HG02798 (cell line): ENCODE measurements around the gene LARP1B.
"Not testable (repeated sequence)": the region's sequence is repeated elsewhere in the genome, so short reads cannot be mapped to it uniquely, and the experiment has no call there.

Source experiments
- ATAC-seq: cut with Tn5 transposase; IDR thresholded peaks from one replicate; pipeline ENCODE4 v1.9.1; 2021; ENCODE audit warnings: mild to moderate bottlenecking; ENCODE audit not compliant: unreplicated experiment, poor library complexity

The LARP1B gene

DNA sequence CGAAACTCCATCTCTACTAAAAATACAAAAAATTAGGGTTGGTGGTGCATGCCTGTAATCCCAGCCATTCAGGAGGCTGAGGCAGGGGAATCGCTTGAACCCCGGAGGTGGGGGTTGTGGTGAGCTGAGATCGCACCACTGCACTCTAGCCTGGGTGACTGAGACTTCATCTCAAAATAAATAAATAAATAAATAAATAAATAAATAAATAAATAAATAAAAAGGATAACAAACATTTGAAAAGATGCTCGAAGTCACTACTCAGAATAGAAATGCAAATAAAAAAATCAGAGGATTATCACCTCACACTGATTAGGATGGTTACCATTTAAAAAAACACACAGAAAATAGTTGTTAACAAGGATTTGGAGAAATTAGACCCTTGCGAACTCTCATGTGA is 73.8 kb downstream of the LARP1B start:
- no peak for ATAC-seq

DNA sequence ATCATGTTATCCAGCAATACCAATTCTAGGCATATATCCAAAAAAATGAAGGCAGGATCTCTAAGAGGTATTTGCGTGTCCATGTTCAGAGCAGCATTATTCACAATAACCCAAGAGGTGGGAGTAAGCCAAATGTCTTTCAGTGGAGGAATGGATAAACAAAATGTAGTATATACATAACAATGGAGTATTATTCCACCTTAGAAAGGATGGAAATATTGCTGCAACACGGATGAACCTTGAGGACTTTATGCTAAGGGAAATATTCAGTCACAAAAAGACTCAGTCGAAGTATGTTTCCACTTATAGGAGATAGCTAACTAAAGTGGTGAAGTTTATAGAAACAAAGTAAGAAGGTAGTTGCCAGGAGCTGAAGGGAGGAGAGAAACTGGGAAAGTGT is 74.3 kb downstream of the LARP1B start:
- ATAC-seq = no peak

DNA sequence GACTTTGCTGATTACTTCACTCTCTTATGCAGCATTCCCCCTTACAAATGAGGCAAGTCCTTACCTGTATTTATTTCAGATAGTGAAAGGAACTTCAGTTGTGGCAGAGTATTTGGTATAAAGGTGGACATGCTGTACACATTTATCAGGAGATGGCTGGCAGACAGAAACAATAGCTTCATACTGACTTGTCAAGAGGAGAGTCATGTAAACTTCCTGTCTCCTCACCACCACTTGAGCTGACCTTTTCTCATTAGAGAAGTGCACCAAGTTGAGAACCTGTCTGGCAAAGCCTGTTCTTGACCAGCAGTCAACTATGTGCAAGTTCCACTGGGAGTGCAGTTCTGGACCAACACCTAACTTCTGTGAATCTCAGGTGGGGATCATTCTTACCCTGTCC is 80.8 kb downstream of the LARP1B start:
- no peak for ATAC-seq

DNA sequence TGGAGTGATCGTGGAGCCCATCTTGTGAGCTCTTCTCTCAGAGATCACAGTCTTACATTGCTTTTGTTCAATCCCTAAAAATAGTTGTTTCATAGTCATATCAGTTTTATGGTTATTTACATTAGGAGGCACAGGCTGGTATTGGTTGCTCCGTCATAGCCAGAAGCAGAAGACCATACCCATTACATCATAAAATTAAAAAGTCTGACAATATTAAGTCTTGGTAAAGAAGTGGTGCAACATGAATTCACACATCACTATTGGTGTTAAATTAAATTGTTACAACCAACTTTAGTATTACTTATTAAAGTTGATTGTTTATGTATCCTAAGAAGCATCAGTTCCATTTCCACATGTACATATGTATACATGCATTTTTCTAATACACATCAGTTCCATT is 84.6 kb downstream of the LARP1B start:
- no peak for ATAC-seq

DNA sequence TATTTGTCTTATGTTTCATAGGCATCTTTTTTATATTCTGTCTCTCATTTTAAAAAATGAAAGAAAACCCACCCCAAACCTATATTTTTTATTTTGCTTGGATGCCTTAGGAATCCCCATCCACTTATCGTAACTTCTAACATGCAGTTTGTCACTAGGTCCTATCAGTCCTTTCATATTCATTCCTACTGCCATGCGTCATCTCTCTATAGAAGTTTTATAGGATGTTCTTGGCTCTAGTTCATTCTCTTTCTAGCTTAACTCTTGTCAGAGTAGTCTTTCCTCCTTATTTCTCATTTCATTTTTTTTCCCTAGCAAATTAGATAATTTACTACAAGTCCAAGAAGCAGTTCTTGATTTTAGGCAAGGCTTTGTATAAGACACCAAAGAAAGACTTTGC is 92.7 kb downstream of the LARP1B start:
- no peak for ATAC-seq

DNA sequence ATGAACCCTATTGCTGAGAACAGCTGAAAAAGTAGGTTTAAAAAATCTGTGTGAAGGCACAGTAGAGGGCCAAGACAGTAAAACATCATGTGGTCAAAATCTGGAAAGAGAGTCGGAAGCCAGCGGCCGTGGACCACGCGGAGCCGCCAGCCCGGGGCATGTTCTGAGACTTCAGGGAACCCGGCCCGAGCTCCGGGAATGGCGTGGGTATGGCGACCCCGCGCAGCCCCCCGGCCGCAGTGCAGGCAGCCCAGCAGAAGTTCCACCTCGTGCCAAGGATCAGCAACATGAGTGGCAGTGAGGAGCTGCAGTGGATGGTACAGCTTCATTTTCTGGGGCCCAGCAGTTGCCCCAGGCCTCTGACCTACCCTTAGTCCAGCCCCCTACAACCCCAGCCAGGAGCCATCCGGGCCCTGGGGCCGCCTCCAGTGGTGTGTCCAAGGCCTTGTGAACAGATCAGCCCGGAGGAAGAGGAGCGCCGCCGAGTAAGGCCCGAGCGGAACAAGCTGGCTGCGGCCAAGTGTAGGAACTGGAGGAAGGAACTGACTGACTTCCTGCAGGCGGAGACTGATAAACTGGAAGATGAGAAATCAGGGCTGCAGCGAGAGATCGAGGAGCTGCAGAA is 94.2 kb downstream of the LARP1B start:
- ATAC-seq = no peak

DNA sequence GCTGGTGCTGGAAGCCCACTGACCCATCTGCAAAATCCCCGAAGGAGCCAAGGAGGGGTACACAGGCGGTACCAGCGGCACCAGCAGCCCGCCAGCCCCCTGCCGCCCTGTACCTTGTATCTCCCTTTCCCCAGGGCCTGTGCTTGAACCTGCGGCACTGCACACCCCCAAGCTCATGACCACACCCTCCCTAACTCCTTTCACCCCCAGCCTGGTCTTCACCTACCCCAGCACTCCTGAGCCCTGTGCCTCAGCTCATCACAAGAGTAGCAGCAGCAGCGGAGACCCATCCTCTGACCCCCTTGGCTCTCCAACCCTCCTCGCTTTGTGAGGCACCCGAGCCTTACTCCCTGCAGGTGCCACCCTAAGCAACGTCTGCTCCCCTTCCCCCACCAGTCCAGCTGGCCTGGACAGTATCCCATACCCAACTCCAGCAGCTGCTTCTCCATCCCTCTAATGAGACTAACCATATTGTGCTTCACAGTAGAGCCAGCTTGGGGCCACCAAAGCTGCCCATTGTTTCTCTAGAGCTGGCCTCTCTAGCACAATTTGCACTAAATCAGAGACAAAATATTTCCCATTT is 94.9 kb downstream of the LARP1B start:
- no peak for ATAC-seq

DNA sequence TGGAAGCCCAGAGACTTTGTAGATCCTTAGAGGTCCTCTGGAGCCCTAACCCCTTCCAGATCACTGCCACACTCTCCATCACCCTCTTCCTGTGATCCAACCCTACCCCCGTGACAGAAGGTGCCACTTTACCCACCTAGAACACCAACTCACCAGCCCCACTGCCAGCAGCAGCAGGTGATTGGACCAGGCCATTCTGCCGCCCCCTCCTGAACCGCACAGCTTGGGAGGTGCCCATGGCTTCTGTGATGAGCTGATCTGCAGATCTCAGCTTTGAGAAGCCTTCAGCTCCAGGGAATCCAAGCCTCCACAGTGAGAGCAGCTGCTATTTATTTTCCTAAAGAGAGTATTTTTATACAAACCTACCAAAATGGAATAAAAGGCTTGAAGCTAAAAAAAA is 95.4 kb downstream of the LARP1B start:
- not testable (repeated sequence) for ATAC-seq

DNA sequence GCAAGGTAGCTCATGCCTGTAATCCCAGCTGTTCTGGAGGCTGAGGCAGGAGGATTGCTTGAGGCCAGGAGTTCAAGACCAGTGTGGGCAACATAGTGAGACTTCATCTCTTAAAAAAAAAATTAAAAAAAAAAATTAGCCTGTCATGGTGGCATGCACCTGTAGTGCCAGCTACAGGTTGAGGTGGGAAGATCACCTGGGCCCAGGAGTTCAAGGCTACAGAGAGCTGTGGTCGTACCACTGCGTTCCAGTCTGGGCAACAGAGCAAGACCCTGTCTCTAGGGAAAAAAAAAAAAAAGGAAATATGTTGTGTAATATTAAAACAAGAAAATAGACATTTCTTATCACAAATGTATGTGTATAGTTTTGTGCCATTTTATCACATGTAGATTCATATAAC is 97.8 kb downstream of the LARP1B start:
- ATAC-seq = no peak

DNA sequence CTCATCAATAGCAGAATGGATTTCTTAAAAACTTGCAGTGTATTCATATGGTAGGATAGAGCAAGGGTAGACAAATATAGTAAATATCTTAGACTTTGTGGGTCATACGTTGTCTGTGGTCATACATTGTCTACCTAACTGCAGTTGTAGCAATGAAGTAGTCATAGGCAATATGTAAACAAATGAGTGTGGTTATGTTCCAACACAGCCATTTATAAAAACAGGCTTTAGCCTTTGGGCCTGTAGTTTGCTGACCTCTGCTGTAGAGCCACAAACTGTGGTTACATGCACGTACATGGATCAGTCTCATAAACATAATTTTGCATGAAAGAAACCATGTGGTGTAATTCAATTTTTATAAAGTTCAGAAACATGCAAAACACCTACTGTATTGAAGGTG is 98.9 kb downstream of the LARP1B start:
- ATAC-seq = no peak

DNA sequence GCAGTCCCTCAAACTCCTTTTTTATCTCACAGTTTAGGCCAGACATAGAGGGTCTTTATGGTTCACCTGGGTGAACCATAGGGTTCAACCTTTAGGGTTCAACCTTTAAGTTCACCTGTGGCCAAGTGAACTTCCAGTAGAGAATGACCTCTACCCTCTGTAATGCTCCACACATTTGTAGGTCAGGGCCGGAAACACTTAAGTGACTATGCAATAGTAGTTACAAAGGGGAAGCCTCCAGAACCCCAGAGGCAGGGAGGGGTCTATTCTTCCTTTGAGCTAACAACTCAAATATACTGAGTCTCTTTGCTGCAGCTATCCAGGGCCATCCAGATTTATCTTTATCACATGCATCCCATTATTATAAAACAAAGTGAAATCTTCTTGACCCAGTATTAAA is 100.0 kb downstream of the LARP1B start:
- no peak for ATAC-seq

DNA sequence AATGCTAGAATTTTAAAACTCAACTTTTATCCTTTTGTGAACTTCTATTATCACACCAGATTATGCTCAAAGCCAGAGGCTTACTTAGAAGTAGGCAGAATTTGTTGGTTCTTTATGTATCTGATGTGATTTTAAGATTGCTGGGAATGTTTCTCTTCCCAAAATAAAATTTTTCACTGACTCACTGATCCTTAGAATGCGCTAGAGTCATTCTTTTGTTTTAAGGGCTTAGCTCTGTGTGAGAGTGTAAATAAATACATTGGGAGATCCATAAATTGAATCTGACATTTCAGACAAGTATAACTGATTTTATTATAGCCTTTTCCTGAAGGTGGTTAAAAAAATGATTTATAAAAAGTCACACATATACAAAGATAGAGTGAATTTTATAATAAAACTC is 101.3 kb downstream of the LARP1B start:
- no peak for ATAC-seq

DNA sequence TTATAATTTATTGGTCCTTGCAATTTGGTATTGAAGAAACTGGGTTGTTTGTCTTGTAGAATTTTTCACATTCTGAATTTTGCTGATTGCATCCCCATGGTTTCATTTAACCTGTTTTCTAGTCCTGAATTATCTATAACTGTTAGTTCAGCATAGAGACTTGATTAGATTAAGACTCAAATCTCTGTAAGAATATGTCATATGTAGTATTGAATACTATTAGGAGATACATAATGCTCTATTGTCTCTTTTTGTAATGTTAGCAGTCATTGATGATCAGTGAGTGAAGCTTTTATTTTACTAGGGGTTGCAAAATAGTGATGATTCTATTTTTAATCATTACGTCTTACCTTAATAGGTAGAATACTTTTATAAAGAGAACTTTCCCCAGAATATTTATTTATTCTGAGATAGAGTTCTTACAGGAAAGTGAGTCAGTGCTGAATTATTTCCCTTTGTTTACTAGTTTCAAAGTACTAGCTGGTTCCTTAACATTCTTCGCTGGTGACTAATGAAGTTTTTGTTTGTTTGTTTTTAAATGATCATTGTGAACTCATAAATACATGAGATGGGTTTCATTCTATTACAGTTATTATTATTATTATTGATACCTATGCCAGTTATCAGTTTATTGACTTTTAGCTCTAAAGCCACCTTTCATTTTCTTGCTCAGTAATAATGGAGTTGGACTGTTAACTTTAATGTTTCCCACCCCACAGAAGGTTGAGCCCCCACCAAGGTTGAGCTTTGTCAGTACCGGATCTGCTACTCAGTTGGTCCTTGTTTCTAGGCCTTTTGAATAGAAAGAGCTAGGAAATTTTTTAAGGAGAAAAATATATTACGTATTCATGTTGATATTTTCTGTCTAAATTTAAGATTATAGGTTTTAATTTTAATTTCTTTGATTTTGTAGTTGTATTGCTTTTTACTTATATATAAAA is 102.3 kb downstream of the LARP1B start:
- ATAC-seq = no peak

DNA sequence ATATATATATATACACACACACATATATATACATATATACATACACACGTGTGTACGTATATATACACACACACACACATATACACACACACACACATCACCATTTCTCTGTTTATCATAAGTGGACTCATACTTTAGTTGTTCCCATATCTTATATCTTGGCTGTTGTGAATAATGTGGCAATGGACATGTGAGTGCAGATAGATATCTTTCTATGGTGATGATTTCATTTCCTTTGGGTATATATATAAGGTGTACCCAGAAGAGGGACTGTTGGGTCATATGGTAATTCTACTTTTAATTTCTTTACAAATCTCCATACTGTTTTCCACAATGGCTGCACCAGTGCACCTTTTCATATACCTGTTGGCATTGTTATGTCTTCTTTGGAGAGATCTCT is 105.9 kb downstream of the LARP1B start:
- ATAC-seq = no peak

DNA sequence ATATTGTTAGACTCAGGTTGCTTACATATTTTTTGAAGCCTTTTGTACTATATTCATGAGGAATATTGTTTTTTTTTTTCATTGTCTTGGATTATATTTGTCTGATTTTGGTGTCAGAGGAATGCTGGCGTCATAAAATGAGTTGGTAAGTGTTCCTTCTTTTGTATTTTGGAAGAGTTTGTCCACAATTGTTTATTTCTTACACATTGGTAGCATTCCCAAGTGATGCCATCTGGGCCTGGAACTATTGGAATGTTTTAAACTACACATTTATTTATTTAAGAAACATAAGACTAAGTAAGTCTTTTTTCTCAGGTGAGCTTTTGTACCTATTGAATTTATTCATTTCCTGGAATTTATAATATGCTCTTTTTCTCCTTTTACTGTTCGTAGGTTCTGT is 107.6 kb downstream of the LARP1B start:
- ATAC-seq = no peak

DNA sequence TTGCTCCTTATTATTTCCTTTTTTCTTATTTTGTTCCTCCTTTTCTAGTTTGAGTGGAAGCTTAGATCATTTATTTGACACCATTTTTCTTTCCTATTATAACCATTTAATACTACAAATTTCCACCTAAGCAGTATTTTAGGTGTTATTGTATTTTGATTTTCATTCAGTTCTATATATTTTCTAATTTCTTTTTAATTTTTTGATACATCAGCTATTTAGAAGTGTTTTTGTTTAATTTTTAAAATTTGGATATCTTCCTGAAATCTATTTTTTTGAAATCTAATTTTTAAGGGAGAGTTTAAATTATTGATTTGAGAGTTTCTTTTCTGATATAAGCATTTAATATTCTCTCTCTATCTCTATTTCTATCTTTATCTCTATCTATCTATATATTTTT is 108.1 kb downstream of the LARP1B start:
- no peak for ATAC-seq

DNA sequence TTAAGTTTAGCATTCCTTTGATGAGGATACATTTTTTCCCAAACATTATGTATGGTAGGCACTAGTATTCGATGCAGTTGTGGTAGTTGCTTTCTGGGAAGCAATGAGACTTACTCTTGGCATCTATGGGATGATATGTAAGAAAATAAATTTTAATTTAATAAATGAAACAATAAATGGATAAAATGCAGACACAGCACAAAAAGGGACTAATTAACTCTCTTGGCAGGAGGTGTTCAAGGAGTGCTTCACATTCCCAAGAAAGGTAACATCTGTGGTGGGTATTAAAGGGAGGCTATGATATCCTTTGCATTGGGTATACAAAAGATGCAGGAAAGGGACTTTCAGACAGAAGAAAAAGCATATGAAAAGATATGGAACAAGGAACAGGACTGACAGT is 115.5 kb downstream of the LARP1B start:
- no peak for ATAC-seq

DNA sequence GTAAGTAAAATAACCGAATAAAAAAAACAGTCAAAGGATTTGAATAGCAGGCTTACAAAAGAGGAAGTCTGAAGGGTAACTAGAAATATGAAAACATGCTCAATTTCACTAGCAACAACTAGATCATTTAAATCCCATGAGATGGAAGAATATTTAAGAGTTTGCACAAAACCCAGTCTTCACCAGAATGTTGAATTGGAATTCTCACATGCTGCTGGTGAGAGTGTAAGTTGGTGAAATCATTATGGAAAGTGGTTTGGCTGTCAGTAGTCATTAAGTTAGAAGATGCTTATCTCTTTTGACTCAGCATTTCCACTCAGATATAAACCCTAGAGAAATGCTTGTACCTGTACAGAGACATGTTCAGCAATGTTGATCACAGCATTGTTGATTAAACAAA is 116.4 kb downstream of the LARP1B start:
- no peak for ATAC-seq

DNA sequence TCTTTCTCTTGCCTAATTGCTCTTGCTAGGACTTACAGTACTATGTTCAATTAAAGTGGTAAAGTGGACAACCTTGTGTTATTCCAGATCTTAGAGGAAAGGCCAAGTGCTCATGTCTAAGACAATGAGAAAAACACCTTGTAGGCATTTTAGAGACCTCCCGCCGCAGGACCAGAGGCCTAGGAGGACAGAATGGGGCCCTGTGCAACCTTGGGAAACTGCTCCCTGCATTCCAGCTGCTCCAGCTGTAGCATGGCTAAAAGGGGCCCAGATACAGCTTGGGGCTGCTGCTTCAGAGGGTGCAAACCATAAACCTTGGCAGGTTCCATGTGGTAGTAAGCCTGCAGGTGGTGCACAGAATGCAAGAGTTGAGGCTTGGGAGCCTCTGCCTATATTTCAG is 125.5 kb downstream of the LARP1B start:
- no peak for ATAC-seq

DNA sequence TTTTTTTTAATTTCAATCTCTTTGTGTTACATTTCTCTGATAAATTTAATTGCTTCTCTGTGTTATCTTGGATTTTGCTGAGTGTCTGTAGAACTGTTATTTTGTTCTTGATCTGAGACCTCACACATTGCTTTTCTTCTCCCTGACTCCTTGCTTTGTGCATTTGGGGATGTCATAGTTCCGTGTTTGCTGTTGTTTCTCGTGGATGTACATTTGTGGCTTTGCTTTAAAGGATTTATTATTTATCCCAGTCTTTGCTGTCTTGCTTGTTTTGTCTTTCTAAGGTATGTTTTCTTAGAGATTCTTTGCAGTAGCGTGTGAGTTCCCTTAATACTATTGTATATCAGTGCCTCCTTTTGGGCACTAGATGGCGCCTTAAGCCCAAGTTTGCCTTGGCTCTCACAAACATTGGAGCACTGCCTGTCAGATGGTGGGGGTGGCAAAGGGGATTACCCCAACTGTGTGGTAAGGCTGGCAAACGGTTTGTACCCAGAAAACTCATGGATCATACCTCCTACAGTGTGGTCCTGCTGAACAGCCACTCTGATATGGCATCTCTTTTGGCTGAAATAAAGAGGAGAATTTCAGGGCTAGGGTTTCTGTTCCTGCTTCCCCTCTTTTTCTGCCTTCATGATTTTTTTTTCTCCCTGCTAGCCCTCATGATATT is 130.1 kb downstream of the LARP1B start:
- peak; percentile 99 for ATAC-seq
